MCF 10A (cell line): ENCODE data around the gene P4HB. TPM values are rescaled to one million over a fixed set of nuclear protein-coding genes. Genes with fewer than 3 reads are reported as not detected.

Experiments used
- BruUV-seq: library from RNA; stranded (reverse); fragments of 400-500 nt; replicated peaks from 2 replicates; lab custom pipeline; 2021; lab: Mats Ljungman, UMichigan
- CTCF ChIA-PET: fragments of 300-600 bp; sonication (Branson Sonifier 250); formaldehyde crosslinking; extraction: SDS; loops from one replicate; lab custom pipeline; 2021; ENCODE audit warnings: antibody characterized with exemption, inconsistent platforms; lab: Yijun Ruan, JAX
- POLR2A ChIA-PET: fragments of 300-600, 350-650 bp; sonication (Branson Sonifier 250); formaldehyde crosslinking; extraction: SDS; loops from one replicate; lab custom pipeline; 2020; ENCODE audit warnings: antibody characterized with exemption, inconsistent platforms; lab: Yijun Ruan, JAX
- DNase-seq: peaks from one replicate; pipeline ENCODE4 v3.0.0-alpha.2; 2018; ENCODE audit not compliant: unreplicated experiment
- H3K27ac Mint-ChIP-seq: one replicate; pipeline ENCODE4 v1.8.0; 2022; ENCODE audit warnings: mild to moderate bottlenecking, low read depth, mixed read lengths; ENCODE audit not compliant: unreplicated experiment
- H3K27me3 Mint-ChIP-seq: one replicate; pipeline ENCODE4 v1.8.0; 2022; ENCODE audit warnings: mixed read lengths; ENCODE audit not compliant: insufficient read depth, unreplicated experiment
- H3K36me3 Mint-ChIP-seq: one replicate; pipeline ENCODE4 v1.8.0; 2022; ENCODE audit warnings: mild to moderate bottlenecking, moderate library complexity, mixed read lengths; ENCODE audit not compliant: insufficient read depth, unreplicated experiment
- H3K4me1 Mint-ChIP-seq: one replicate; pipeline ENCODE4 v1.8.0; 2022; ENCODE audit warnings: mixed read lengths; ENCODE audit not compliant: insufficient read depth, unreplicated experiment
- H3K4me3 Mint-ChIP-seq: one replicate; pipeline ENCODE4 v1.8.0; 2022; ENCODE audit warnings: mild to moderate bottlenecking, moderate library complexity, mixed read lengths; ENCODE audit not compliant: unreplicated experiment
- H3K9me3 Mint-ChIP-seq: one replicate; pipeline ENCODE4 v1.8.0; 2022; ENCODE audit warnings: mixed read lengths; ENCODE audit not compliant: unreplicated experiment
- intact Hi-C: fragments of 100-400 bp; cut with micrococcal nuclease; formaldehyde crosslinking; loops from 2 replicates; pipeline ENCODE4 v1.14.1; 2022
- total RNA-seq: library from RNA; stranded (reverse); gene quantifications from 2 replicates; pipeline ENCODE4 v1.2.3, GENCODE V29; 2022
- TF ChIP-seq, protein P1 (sequence below): fragments of 200-600 bp; IDR thresholded peaks from one replicate; pipeline ENCODE4 v1.8.0; 2022; ENCODE audit warnings: antibody characterized with exemption, mild to moderate bottlenecking; ENCODE audit not compliant: unreplicated experiment

Gene P4HB
- total RNA-seq, 1 experiment from 2014 or later = 894 TPM

GRCh38 chr17:81888105-81888987 lies 28.0 kb upstream of the P4HB start:
- peaks cover 26% of the 10 kb centered on the region for H3K4me1 Mint-ChIP-seq
- intact Hi-C loops = no loop called here
- BruUV-seq = no TSS peak
- H3K27me3 Mint-ChIP-seq = no peaks in the 10 kb centered on the region
- DNase-seq = no peak
- H3K27ac Mint-ChIP-seq = no peak overlapping the region
- TF ChIP-seq, protein P1, sequence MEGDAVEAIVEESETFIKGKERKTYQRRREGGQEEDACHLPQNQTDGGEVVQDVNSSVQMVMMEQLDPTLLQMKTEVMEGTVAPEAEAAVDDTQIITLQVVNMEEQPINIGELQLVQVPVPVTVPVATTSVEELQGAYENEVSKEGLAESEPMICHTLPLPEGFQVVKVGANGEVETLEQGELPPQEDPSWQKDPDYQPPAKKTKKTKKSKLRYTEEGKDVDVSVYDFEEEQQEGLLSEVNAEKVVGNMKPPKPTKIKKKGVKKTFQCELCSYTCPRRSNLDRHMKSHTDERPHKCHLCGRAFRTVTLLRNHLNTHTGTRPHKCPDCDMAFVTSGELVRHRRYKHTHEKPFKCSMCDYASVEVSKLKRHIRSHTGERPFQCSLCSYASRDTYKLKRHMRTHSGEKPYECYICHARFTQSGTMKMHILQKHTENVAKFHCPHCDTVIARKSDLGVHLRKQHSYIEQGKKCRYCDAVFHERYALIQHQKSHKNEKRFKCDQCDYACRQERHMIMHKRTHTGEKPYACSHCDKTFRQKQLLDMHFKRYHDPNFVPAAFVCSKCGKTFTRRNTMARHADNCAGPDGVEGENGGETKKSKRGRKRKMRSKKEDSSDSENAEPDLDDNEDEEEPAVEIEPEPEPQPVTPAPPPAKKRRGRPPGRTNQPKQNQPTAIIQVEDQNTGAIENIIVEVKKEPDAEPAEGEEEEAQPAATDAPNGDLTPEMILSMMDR = no peak
- POLR2A ChIA-PET = no interaction called here
- H3K9me3 Mint-ChIP-seq = no peaks in the 10 kb centered on the region
- peaks cover 67% of the 10 kb centered on the region for H3K36me3 Mint-ChIP-seq
- CTCF ChIA-PET = no interaction called here
- no peak overlapping the region for H3K4me3 Mint-ChIP-seq

DNA sequence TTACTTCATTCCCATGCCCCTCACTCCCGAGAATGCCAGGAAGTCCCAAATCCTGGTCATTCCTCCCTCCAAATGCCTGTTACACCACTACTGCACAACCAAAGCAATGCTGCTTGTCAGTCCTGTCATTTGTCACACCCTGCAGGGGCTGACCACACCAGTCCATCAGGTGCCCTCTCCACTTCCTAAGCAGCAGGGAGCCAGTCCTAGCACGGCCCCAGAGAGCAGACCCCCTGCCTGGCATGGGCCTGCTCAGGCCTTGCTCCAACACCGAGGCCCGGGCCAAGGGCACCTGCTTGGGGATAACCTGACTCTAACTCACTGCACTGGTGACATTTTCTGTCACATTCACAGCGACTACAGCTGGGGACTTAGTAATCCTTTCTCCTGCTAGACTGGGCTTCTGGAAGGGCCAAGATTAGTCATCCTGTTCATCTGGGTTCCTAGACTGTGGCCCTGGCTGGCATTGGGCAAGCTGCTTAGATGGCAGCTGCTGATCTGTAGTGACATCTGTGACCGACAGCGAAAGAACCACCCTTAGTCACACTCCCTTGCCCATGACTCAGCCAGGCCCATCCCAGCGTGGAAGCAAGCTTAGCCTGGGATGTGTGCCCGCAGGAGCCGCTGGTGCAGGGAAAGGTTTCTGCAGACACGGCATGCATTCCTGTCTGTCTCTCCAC lies 25.7 kb upstream of the P4HB start:
- TF ChIP-seq, protein P1 = no peak
- Mint-ChIP-seq H3K27me3 (no peaks in the 10 kb centered on the region), H3K9me3 (no peaks in the 10 kb centered on the region), H3K27ac (peak overlapping the region; percentile 67), H3K36me3 (peaks cover 77% of the 10 kb centered on the region), H3K4me1 (peaks cover 26% of the 10 kb centered on the region), H3K4me3 (peak overlapping the region; percentile 28)
- peak; percentile 84 for DNase-seq
- ChIA-PET CTCF (interaction anchor here (2.0 kb wide), 1 partner anchor 14 kb away, joined by 6 read pairs; no protein-coding TSS in a partner anchor), POLR2A (interaction anchor here (0.6 to 3.0 kb wide), 14 partner anchors 10 to 201 kb away, joined by 3 to 21 read pairs (median 6); partner anchors contain the start of genes ARHGDIA and P4HB)
- intact Hi-C loops = no loop called here
- no TSS peak for BruUV-seq

DNA sequence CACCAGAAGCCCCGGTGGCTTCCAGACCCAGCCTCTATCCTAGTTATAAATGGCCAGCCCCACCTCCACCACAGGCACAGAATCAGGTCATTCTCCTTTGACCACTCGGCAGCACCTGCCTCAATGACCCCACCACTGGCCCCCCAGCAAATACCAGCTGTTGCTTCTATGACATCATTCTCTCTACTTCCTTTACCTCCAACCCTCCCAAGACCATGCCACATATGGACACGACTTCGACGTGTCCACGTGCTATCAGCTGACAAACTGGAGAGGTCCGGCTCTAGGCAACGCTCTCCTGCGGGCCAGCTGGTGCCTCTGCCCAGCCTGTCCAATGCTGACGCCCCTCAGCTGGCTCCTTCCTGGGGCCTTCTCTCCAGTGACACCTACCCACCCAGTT lies 25.1 kb upstream of the P4HB start:
- DNase-seq = no peak

More for the DNA sequence above, 25.1 kb upstream of the P4HB start:
- CTCF ChIA-PET = interaction anchor here (2.0 kb wide), 1 partner anchor 14 kb away, joined by 6 read pairs; no protein-coding TSS in a partner anchor
- Mint-ChIP-seq H3K4me1 (peaks cover 26% of the 10 kb centered on the region), H3K27me3 (no peaks in the 10 kb centered on the region), H3K36me3 (peaks cover 79% of the 10 kb centered on the region), H3K9me3 (no peaks in the 10 kb centered on the region), H3K4me3 (no peak overlapping the region), H3K27ac (peak overlapping the region; percentile 67)
- no TSS peak for BruUV-seq
- POLR2A ChIA-PET = interaction anchor here (0.6 to 3.0 kb wide), 9 partner anchors 13 to 200 kb away, joined by 3 to 21 read pairs (median 8); partner anchors contain the start of genes ARHGDIA and P4HB
- TF ChIP-seq, protein P1 = no peak
- intact Hi-C loops = no loop called here
